ENCODE data around the gene CD3E. TPM values are rescaled to one million over a fixed set of nuclear protein-coding genes. Genes with fewer than 3 reads are reported as not detected.
A peak's percentile ranks its signal among the peaks of the same experiment; 100 is the strongest.

The CD3E gene
- total and polyA plus RNA-seq, 2 donors (not counting 1 experiment from before 2014, with no cell fraction given) = 1.0 to 1.7 TPM

- no CpG with 5 or more reads among the region's 5 CpGs for WGBS (ENCODE audit: insufficient coverage)
- H3K36me3 ChIP-seq (replicated peaks in 1 of 2; ENCODE audit: control extremely low read depth in 1 of 2, control insufficient read depth in 1 of 2, extremely low read depth in 1 of 2, insufficient read depth in 2 of 2, low read length in 1 of 2) = no peaks in the 10 kb centered on the region
- H3K9me3 ChIP-seq (ENCODE audit: control extremely low read depth in 1 of 3, control insufficient read depth in 2 of 3, insufficient read depth in 1 of 3, low read length in 2 of 3) = no peaks in the 10 kb centered on the region
- peaks cover 4% of the 10 kb centered on the region for H3K27me3 Mint-ChIP-seq
- H3K27ac Mint-ChIP-seq = peak overlapping the region; percentile 89
- intact Hi-C loops (cut with micrococcal nuclease) = no loop called here
- peak; percentile 42 for DNase-seq
- peak overlapping the region; percentile 16 for H2AFZ ChIP-seq (ENCODE audit: insufficient read depth, low read depth, low read length, poor library complexity, severe bottlenecking)
- CTCF ChIA-PET = interaction anchor here (0.6 to 3.0 kb wide), 3 partner anchors 26 to 1091 kb away, joined by 3 to 10 read pairs (median 5); no protein-coding TSS in a partner anchor
- POLR2A ChIA-PET = no interaction called here
- no peak overlapping the region for H3K4me3 ChIP-seq (ENCODE audit: control extremely low read depth in 1 of 5, extremely low read depth in 1 of 5, insufficient read depth in 1 of 5, low read depth in 2 of 5, low read length in 4 of 5)
- TF ChIP-seq, protein P1, sequence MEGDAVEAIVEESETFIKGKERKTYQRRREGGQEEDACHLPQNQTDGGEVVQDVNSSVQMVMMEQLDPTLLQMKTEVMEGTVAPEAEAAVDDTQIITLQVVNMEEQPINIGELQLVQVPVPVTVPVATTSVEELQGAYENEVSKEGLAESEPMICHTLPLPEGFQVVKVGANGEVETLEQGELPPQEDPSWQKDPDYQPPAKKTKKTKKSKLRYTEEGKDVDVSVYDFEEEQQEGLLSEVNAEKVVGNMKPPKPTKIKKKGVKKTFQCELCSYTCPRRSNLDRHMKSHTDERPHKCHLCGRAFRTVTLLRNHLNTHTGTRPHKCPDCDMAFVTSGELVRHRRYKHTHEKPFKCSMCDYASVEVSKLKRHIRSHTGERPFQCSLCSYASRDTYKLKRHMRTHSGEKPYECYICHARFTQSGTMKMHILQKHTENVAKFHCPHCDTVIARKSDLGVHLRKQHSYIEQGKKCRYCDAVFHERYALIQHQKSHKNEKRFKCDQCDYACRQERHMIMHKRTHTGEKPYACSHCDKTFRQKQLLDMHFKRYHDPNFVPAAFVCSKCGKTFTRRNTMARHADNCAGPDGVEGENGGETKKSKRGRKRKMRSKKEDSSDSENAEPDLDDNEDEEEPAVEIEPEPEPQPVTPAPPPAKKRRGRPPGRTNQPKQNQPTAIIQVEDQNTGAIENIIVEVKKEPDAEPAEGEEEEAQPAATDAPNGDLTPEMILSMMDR (IDR thresholded peaks at IDR 0.05) = no peak
- TF ChIP-seq EZH2 (IDR thresholded peaks at IDR 0.05; ENCODE audit: borderline replicate concordance, insufficient read depth, low read depth, low read length, poor library complexity, severe bottlenecking) = no peak
- peaks cover 69 to 72% of the 10 kb centered on the region in 2 donors for H3K4me1 ChIP-seq (ENCODE audit: control insufficient read depth in 2 of 2, insufficient read depth in 2 of 2, low read length in 2 of 2)
- peak; percentile 47 for ATAC-seq (ENCODE audit: low read depth)
- no peak overlapping the region for H3K9ac ChIP-seq (ENCODE audit: low read length)
- peak overlapping the region; percentile 51 for H3K4me2 ChIP-seq (replicated peaks; ENCODE audit: low read depth, low read length, poor library complexity, severe bottlenecking)
- H3K27me3 ChIP-seq (replicated peaks in 1 of 4; ENCODE audit: control extremely low read depth in 1 of 4, control insufficient read depth in 3 of 4, insufficient read depth in 4 of 4, low read length in 3 of 4) = no peaks in the 10 kb centered on the region
- peak overlapping the region; percentile 32 for H3K4me3 Mint-ChIP-seq
- no peaks in the 10 kb centered on the region for H4K20me1 ChIP-seq (ENCODE audit: control insufficient read depth, insufficient read depth, low read length, poor library complexity, severe bottlenecking)
- H3K79me2 ChIP-seq (ENCODE audit: control insufficient read depth, insufficient read depth, low read length) = no peaks in the 10 kb centered on the region
- peak overlapping the region; percentile 50 to 59 for H3K27ac ChIP-seq (ENCODE audit: low read length in 2 of 2)
- H3K4me1 Mint-ChIP-seq = peaks cover 56% of the 10 kb centered on the region
- no peaks in the 10 kb centered on the region for H3K9me3 Mint-ChIP-seq (ENCODE audit: insufficient read depth)
Observed at GRCh38 chr11:118321386-118322082, 17.0 kb downstream of the CD3E start.

DNA sequence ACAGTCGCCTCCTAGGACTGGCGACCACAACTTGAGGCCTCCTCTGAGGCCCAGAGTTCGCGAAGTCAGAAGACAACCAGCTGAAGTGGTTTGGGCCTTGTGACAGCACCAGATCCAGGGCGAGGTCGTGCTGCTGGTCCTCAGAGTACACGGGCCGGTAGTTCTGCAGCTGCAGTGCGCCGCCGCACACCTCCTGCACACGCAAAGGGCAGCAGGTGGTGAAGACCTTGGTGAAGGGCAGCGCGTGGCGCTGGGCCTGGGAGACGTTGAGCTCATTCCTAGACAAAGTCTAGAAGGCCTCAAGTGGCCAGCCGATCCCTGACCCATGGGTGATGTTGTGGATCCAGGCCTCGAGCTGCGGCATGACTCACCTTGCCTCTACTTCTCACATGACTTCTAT is 18.2 kb downstream of the CD3E start:
- intact Hi-C loops (cut with micrococcal nuclease) = no loop called here
- no peak overlapping the region for H3K4me3 ChIP-seq (ENCODE audit: control extremely low read depth in 1 of 5, extremely low read depth in 1 of 5, insufficient read depth in 1 of 5, low read depth in 2 of 5, low read length in 4 of 5)
- no peaks in the 10 kb centered on the region for H3K27me3 ChIP-seq (replicated peaks in 1 of 4; ENCODE audit: control extremely low read depth in 1 of 4, control insufficient read depth in 3 of 4, insufficient read depth in 4 of 4, low read length in 3 of 4)
- 97% methylated on average over 19 of the region's 19 CpGs for WGBS (ENCODE audit: insufficient coverage)
- CTCF ChIA-PET = interaction anchor here (1.0 to 3.0 kb wide), 2 partner anchors 27 to 125 kb away, joined by 3 to 10 read pairs; no protein-coding TSS in a partner anchor
- no peak overlapping the region for H3K9ac ChIP-seq (ENCODE audit: low read length)
- POLR2A ChIA-PET = no interaction called here
- no peaks in the 10 kb centered on the region for H4K20me1 ChIP-seq (ENCODE audit: control insufficient read depth, insufficient read depth, low read length, poor library complexity, severe bottlenecking)
- H3K27ac Mint-ChIP-seq = peak overlapping the region; percentile 39
- TF ChIP-seq, protein P1 (IDR thresholded peaks at IDR 0.05) = no peak
- no peak for TF ChIP-seq EZH2 (IDR thresholded peaks at IDR 0.05; ENCODE audit: borderline replicate concordance, insufficient read depth, low read depth, low read length, poor library complexity, severe bottlenecking)
- H3K27me3 Mint-ChIP-seq = peaks cover 4% of the 10 kb centered on the region
- peak overlapping the region in 1 of 2 donors; percentile 59 for H3K27ac ChIP-seq (ENCODE audit: low read length in 2 of 2)
- H3K9me3 ChIP-seq (ENCODE audit: control extremely low read depth in 1 of 3, control insufficient read depth in 2 of 3, insufficient read depth in 1 of 3, low read length in 2 of 3) = no peaks in the 10 kb centered on the region
- no peaks in the 10 kb centered on the region for H3K79me2 ChIP-seq (ENCODE audit: control insufficient read depth, insufficient read depth, low read length)
- H3K4me3 Mint-ChIP-seq = no peak overlapping the region
- peaks cover 58 to 60% of the 10 kb centered on the region in 2 donors for H3K4me1 ChIP-seq (ENCODE audit: control insufficient read depth in 2 of 2, insufficient read depth in 2 of 2, low read length in 2 of 2)
- DNase-seq (no peak), ATAC-seq (ENCODE audit: low read depth) (no peak)
- peak overlapping the region; percentile 33 for H3K4me2 ChIP-seq (replicated peaks; ENCODE audit: low read depth, low read length, poor library complexity, severe bottlenecking)
- no peaks in the 10 kb centered on the region for H3K9me3 Mint-ChIP-seq (ENCODE audit: insufficient read depth)
- no peaks in the 10 kb centered on the region for H3K36me3 ChIP-seq (replicated peaks in 1 of 2; ENCODE audit: control extremely low read depth in 1 of 2, control insufficient read depth in 1 of 2, extremely low read depth in 1 of 2, insufficient read depth in 2 of 2, low read length in 1 of 2)
- peaks cover 47% of the 10 kb centered on the region for H3K4me1 Mint-ChIP-seq
- no peak overlapping the region for H2AFZ ChIP-seq (ENCODE audit: insufficient read depth, low read depth, low read length, poor library complexity, severe bottlenecking)
